Measurements from ENCODE around the gene GREB1.

GREB1 gene

GRCh38 chr2:11569636-11570035 is 35.8 kb downstream of the GREB1 start:
- no peak overlapping the region for H3K9ac ChIP-seq
- no peak overlapping the region for H3K4me3 ChIP-seq (IDR thresholded peaks at IDR 0.05; ENCODE audit: insufficient read depth, low read depth, low read length)
- peaks cover 29% of the 10 kb centered on the region for H3K4me1 ChIP-seq (ENCODE audit: low read depth, poor library complexity, severe bottlenecking)
- no peak for TF ChIP-seq CTCF (conservative IDR thresholded peaks at IDR 0.05; ENCODE audit: low read depth, low read length)
- H3K4me2 ChIP-seq = no peak overlapping the region
- H3K27me3 ChIP-seq (ENCODE audit: insufficient read depth, low read depth) = no peaks in the 10 kb centered on the region
- H3K79me2 ChIP-seq (ENCODE audit: insufficient read depth, low read depth) = no peaks in the 10 kb centered on the region
- no peak overlapping the region for H3K27ac ChIP-seq
- no peaks in the 10 kb centered on the region for H4K20me1 ChIP-seq (ENCODE audit: insufficient read depth)
- H3K36me3 ChIP-seq (ENCODE audit: insufficient read depth) = no peaks in the 10 kb centered on the region
- no peak overlapping the region for H2AFZ ChIP-seq (ENCODE audit: low read depth)

DNA sequence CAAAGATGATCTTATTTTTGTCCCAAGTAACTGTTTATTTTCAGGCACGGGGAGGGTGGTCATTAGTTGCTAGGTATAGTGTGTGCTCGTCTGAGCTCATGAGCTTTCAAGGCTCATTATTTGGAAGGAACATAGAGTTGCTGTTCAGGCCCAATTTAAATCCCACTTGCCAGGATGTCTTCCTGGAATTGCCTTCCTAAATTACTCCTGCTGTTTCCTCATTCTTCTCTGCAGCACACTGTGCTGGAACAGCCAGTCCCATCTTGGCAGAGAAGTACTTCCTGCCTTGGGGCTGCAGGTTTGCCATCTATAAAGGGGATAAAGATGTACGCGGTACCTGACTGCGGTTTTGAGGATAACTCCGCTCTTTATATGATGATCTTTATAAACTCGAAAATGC is 37.3 kb downstream of the GREB1 start:
- Histone ChIP-seq H2AFZ (ENCODE audit: low read depth) (no peak overlapping the region), H3K4me1 (ENCODE audit: low read depth, poor library complexity, severe bottlenecking) (peaks cover 16% of the 10 kb centered on the region), H3K4me2 (no peak overlapping the region), H3K27me3 (ENCODE audit: insufficient read depth, low read depth) (no peaks in the 10 kb centered on the region), H3K4me3 (IDR thresholded peaks at IDR 0.05; ENCODE audit: insufficient read depth, low read depth, low read length) (no peak overlapping the region), H4K20me1 (ENCODE audit: insufficient read depth) (no peaks in the 10 kb centered on the region), H3K36me3 (ENCODE audit: insufficient read depth) (no peaks in the 10 kb centered on the region), H3K9ac (no peak overlapping the region), H3K79me2 (ENCODE audit: insufficient read depth, low read depth) (no peaks in the 10 kb centered on the region), H3K27ac (no peak overlapping the region)
- no peak for TF ChIP-seq CTCF (conservative IDR thresholded peaks at IDR 0.05; ENCODE audit: low read depth, low read length)

GRCh38 chr2:11572996-11573395 is 39.2 kb downstream of the GREB1 start:
- no peak overlapping the region for H3K4me2 ChIP-seq
- H3K9ac ChIP-seq = no peak overlapping the region
- peaks cover 12% of the 10 kb centered on the region for H3K4me1 ChIP-seq (ENCODE audit: low read depth, poor library complexity, severe bottlenecking)
- H3K27ac ChIP-seq = no peak overlapping the region
- no peak for TF ChIP-seq CTCF (conservative IDR thresholded peaks at IDR 0.05; ENCODE audit: low read depth, low read length)
- no peak overlapping the region for H3K4me3 ChIP-seq (IDR thresholded peaks at IDR 0.05; ENCODE audit: insufficient read depth, low read depth, low read length)
- H3K27me3 ChIP-seq (ENCODE audit: insufficient read depth, low read depth) = no peaks in the 10 kb centered on the region
- no peaks in the 10 kb centered on the region for H3K79me2 ChIP-seq (ENCODE audit: insufficient read depth, low read depth)
- no peaks in the 10 kb centered on the region for H3K36me3 ChIP-seq (ENCODE audit: insufficient read depth)
- no peak overlapping the region for H2AFZ ChIP-seq (ENCODE audit: low read depth)
- no peaks in the 10 kb centered on the region for H4K20me1 ChIP-seq (ENCODE audit: insufficient read depth)

GRCh38 chr2:11573418-11574175 is 39.8 kb downstream of the GREB1 start:
- TF ChIP-seq CTCF (conservative IDR thresholded peaks at IDR 0.05; ENCODE audit: low read depth, low read length) = no peak
- Histone ChIP-seq H4K20me1 (ENCODE audit: insufficient read depth) (no peaks in the 10 kb centered on the region), H3K27ac (no peak overlapping the region), H3K36me3 (ENCODE audit: insufficient read depth) (no peaks in the 10 kb centered on the region), H3K4me1 (ENCODE audit: low read depth, poor library complexity, severe bottlenecking) (peaks cover 13% of the 10 kb centered on the region), H3K27me3 (ENCODE audit: insufficient read depth, low read depth) (no peaks in the 10 kb centered on the region), H3K4me3 (IDR thresholded peaks at IDR 0.05; ENCODE audit: insufficient read depth, low read depth, low read length) (no peak overlapping the region), H2AFZ (ENCODE audit: low read depth) (no peak overlapping the region), H3K79me2 (ENCODE audit: insufficient read depth, low read depth) (no peaks in the 10 kb centered on the region), H3K4me2 (no peak overlapping the region), H3K9ac (no peak overlapping the region)

Measured in KMS-11 (cell line).